HEK293 (cell line): ENCODE measurements around the gene SYAP1.
A peak's percentile ranks its signal among the peaks of the same experiment; 100 is the strongest.

Source experiments
- CTCF ChIA-PET: fragments of 350-600 bp; formaldehyde crosslinking; extraction: SDS; loops from one replicate; lab custom pipeline; 2021; ENCODE audit warnings: antibody characterized with exemption; lab: Yijun Ruan, JAX
- POLR2A ChIA-PET: fragments of 300-600 bp; formaldehyde crosslinking; extraction: SDS; loops from one replicate; lab custom pipeline; 2020; ENCODE audit warnings: antibody characterized with exemption, inconsistent platforms; lab: Yijun Ruan, JAX
- H3K27ac ChIP-seq: fragments of 200-500 bp; sonication (Bioruptor generic); 2 replicates; pipeline ENCODE4 v1.5.1; 2014; ENCODE audit warnings: low read depth, low read length, control low read depth, inconsistent platforms; ENCODE audit errors: extremely low read depth
- H3K36me3 ChIP-seq, 2 experiments: fragments of 200-500 bp in 1 of 2; sonication (Bioruptor generic) in 1 of 2; 1 replicate in 1 of 2; 2 replicates in 1 of 2; pipeline ENCODE4 v1.5.1; 2014 to 2017; ENCODE audit warnings: inconsistent platforms in 2 of 2, low read length in 2 of 2; ENCODE audit not compliant: control insufficient read depth in 2 of 2, insufficient read depth in 1 of 2
- H3K4me1 ChIP-seq: fragments of 200-500 bp; sonication (Bioruptor generic); 2 replicates; pipeline ENCODE4 v1.5.1; 2014; ENCODE audit warnings: mild to moderate bottlenecking, low read length, inconsistent platforms; ENCODE audit not compliant: control insufficient read depth, insufficient read depth
- H3K4me3 ChIP-seq: 2 replicates; pipeline ENCODE4 v1.5.1; 2011; ENCODE audit warnings: low read depth, mild to moderate bottlenecking, control low read depth, low read length, moderate library complexity
- H3K9me3 ChIP-seq: fragments of 200-500 bp; sonication (Bioruptor generic); 2 replicates; pipeline ENCODE4 v1.5.1; 2014; ENCODE audit warnings: low read depth, low read length, inconsistent platforms; ENCODE audit not compliant: control insufficient read depth, insufficient read depth
- EGR2 ChIP-seq: fragments of 450-650 bp; formaldehyde crosslinking; IDR thresholded peaks from 2 replicates; pipeline ENCODE4 v1.5.1; 2016; ENCODE audit warnings: low read depth, missing biosample characterization, missing genetic modification characterization
- INSM2 ChIP-seq: fragments of 450-650 bp; formaldehyde crosslinking; IDR thresholded peaks from 2 replicates; pipeline ENCODE4 v1.5.1; 2016; ENCODE audit warnings: missing biosample characterization, missing genetic modification characterization
- KLF7 ChIP-seq: fragments of 450-650 bp; formaldehyde crosslinking; IDR thresholded peaks from 2 replicates; pipeline ENCODE4 v1.5.1; 2016; ENCODE audit warnings: missing biosample characterization, missing genetic modification characterization, borderline replicate concordance
- PRDM6 ChIP-seq: fragments of 450-650 bp; formaldehyde crosslinking; IDR thresholded peaks from 2 replicates; pipeline ENCODE4 v1.5.1; 2017; ENCODE audit warnings: missing biosample characterization, missing genetic modification characterization
- SETDB1 ChIP-seq: IDR thresholded peaks from one replicate; pipeline ENCODE4 v1.6.1; 2017; ENCODE audit warnings: mild to moderate bottlenecking, low read length, moderate library complexity, mixed read lengths; ENCODE audit not compliant: insufficient read length
- TRIM28 ChIP-seq: IDR thresholded peaks from 2 replicates; pipeline ENCODE4 v1.6.1; 2011; ENCODE audit warnings: low read length, control low read depth, borderline replicate concordance
- ZBTB17 ChIP-seq: fragments of 450-650 bp; formaldehyde crosslinking; IDR thresholded peaks from 2 replicates; pipeline ENCODE4 v1.5.1; 2016; ENCODE audit warnings: missing biosample characterization, missing genetic modification characterization
- ZBTB48 ChIP-seq: fragments of 450-650 bp; formaldehyde crosslinking; IDR thresholded peaks from 2 replicates; pipeline ENCODE4 v1.5.1; 2016; ENCODE audit warnings: missing biosample characterization, missing genetic modification characterization
- ZFP69B ChIP-seq: fragments of 450-650 bp; formaldehyde crosslinking; IDR thresholded peaks from 2 replicates; pipeline ENCODE4 v1.5.1; 2016; ENCODE audit warnings: missing biosample characterization, missing genetic modification characterization
- ZNF26 ChIP-seq: fragments of 450-650 bp; formaldehyde crosslinking; IDR thresholded peaks from 2 replicates; pipeline ENCODE4 v1.5.1; 2016; ENCODE audit warnings: missing biosample characterization, missing genetic modification characterization
- ZNF280C ChIP-seq: fragments of 450-650 bp; formaldehyde crosslinking; IDR thresholded peaks from 2 replicates; pipeline ENCODE4 v1.5.1; 2016; ENCODE audit warnings: missing biosample characterization, missing genetic modification characterization
- ZNF292 ChIP-seq: fragments of 450-650 bp; formaldehyde crosslinking; IDR thresholded peaks from 2 replicates; pipeline ENCODE4 v1.5.1; 2016; ENCODE audit warnings: low read depth, missing biosample characterization, missing genetic modification characterization, borderline replicate concordance
- ZNF473 ChIP-seq: fragments of 450-650 bp; formaldehyde crosslinking; IDR thresholded peaks from 2 replicates; pipeline ENCODE4 v1.5.1; 2017; ENCODE audit warnings: missing biosample characterization, missing genetic modification characterization
- ZNF558 ChIP-seq: fragments of 450-650 bp; formaldehyde crosslinking; IDR thresholded peaks from 2 replicates; pipeline ENCODE4 v1.5.1; 2016; ENCODE audit warnings: missing biosample characterization, missing genetic modification characterization
- ZNF707 ChIP-seq: fragments of 450-650 bp; formaldehyde crosslinking; IDR thresholded peaks from 2 replicates; pipeline ENCODE4 v1.5.1; 2016; ENCODE audit warnings: missing biosample characterization, missing genetic modification characterization
- ZNF792 ChIP-seq: fragments of 450-650 bp; formaldehyde crosslinking; IDR thresholded peaks from 2 replicates; pipeline ENCODE4 v1.5.1; 2016; ENCODE audit warnings: missing biosample characterization, missing genetic modification characterization

SYAP1 gene

GRCh38 chrX:16727637-16728036 is 8.2 kb downstream of the SYAP1 start (continued):
- TF ChIP-seq EGR2 (tag by site-specific recombination) (no peak), INSM2 (tag by site-specific recombination) (no peak)
- TF ChIP-seq, all 188 proteins: peak for 0

GRCh38 chrX:16730450-16730849 is 11.0 kb downstream of the SYAP1 start:
- peaks cover 9 to 25% of the 10 kb centered on the region in 2 experiments for H3K36me3 ChIP-seq
- no peak overlapping the region for H3K27ac ChIP-seq
- ChIA-PET POLR2A (interaction anchor here (0.6 kb wide), 1 partner anchor 17 kb away, joined by 3 read pairs; no protein-coding TSS in a partner anchor), CTCF (interaction anchor here (0.6 kb wide), 1 partner anchor 343 kb away, joined by 3 read pairs; no protein-coding TSS in a partner anchor)
- no peaks in the 10 kb centered on the region for H3K4me1 ChIP-seq
- no peaks in the 10 kb centered on the region for H3K9me3 ChIP-seq
- H3K4me3 ChIP-seq, result no peak overlapping the region
- TF ChIP-seq SETDB1 (peak; percentile 92), ZNF292 (tag by site-specific recombination) (no peak), TRIM28 (peak; percentile 77; the same call in 1 of the 2 replicates)

GRCh38 chrX:16733013-16733412 is 13.6 kb downstream of the SYAP1 start:
- H3K4me3 ChIP-seq, result no peak overlapping the region
- no peak overlapping the region for H3K27ac ChIP-seq
- no peaks in the 10 kb centered on the region for H3K9me3 ChIP-seq
- no peak for TF ChIP-seq ZNF473 (tag by site-specific recombination)
- TF ChIP-seq ZNF26 (tag by site-specific recombination), result no peak
- no peak for TF ChIP-seq ZNF707 (tag by site-specific recombination)
- no peak for TF ChIP-seq ZBTB48 (tag by site-specific recombination)
- TF ChIP-seq ZNF280C (tag by site-specific recombination), result no peak
- no peak for TF ChIP-seq ZNF792 (tag by site-specific recombination)
- TF ChIP-seq ZNF558 (tag by site-specific recombination), result no peak
- no peak for TF ChIP-seq PRDM6 (tag by site-specific recombination)
- TF ChIP-seq ZFP69B (tag by site-specific recombination), result no peak
- no peak for TF ChIP-seq ZBTB17 (tag by site-specific recombination)
- no peak for TF ChIP-seq KLF7 (tag by site-specific recombination)
- CTCF ChIA-PET, result no interaction called here
- POLR2A ChIA-PET, result interaction anchor here (0.5 to 1.8 kb wide), 4 partner anchors 13 to 481 kb away, joined by 3 to 17 read pairs (median 4); partner anchors contain the start of gene SYAP1
- H3K4me1 ChIP-seq, result no peaks in the 10 kb centered on the region
- peaks cover 34 to 48% of the 10 kb centered on the region in 2 experiments for H3K36me3 ChIP-seq
